ENCODE results near the gene DMRTA2.

GRCh38 chr1:50430010-50430405, 6.8 kb upstream of the DMRTA2 start:
- no peak for TF ChIP-seq CTCF (conservative IDR thresholded peaks at IDR 0.05; ENCODE audit: low read length)
- TF ChIP-seq EZH2phosphoT487 (IDR thresholded peaks at IDR 0.05; ENCODE audit: borderline replicate concordance, low read depth, low read length): no peak

Measured in OCI-LY7 (cell line).